ENCODE results near the gene KLF15. TPM values are rescaled to one million over a fixed set of nuclear protein-coding genes. Genes with fewer than 3 reads are reported as not detected.
A peak's percentile ranks its signal among the peaks of the same experiment; 100 is the strongest.

The KLF15 gene
- total RNA-seq, 4 donors from 2014 or later = 3.3 to 10.9 (median 9.4) TPM

- Histone ChIP-seq H3K9me3 (no peaks in the 10 kb centered on the region), H3K4me1 (no peaks in the 10 kb centered on the region), H3K36me3 (no peaks in the 10 kb centered on the region), H3K27me3 (no peaks in the 10 kb centered on the region), H3K4me3 (no peak overlapping the region), H3K27ac (no peak overlapping the region)
- DNase-seq = no peak
- TF ChIP-seq POLR2A (IDR thresholded peaks at IDR 0.05) = no peak
- TF ChIP-seq CTCF (IDR thresholded peaks at IDR 0.05) = no peak
These were observed 38.8 kb upstream of the KLF15 start for GRCh38 chr3:126395846-126396513.

- H3K4me1 ChIP-seq = no peaks in the 10 kb centered on the region
- no peak for DNase-seq
- H3K27ac ChIP-seq = no peak overlapping the region
- no peak for TF ChIP-seq POLR2A (IDR thresholded peaks at IDR 0.05)
- no peak for TF ChIP-seq CTCF (IDR thresholded peaks at IDR 0.05)
- H3K36me3 ChIP-seq = no peaks in the 10 kb centered on the region
- H3K4me3 ChIP-seq = peak overlapping the region in 1 of 4 donors; percentile 35
- H3K9me3 ChIP-seq = no peaks in the 10 kb centered on the region
- H3K27me3 ChIP-seq = no peaks in the 10 kb centered on the region
These were observed 37.7 kb upstream of the KLF15 start for GRCh38 chr3:126394977-126395321.

GRCh38 chr3:126394179-126394976, 37.2 kb upstream of the KLF15 start, which contains the start of gene CFAP100:
TSS of gene CFAP100 (plus strand) at chr3:126394909. CDS start at chr3:126396001, 1,092 bp downstream.
- Histone ChIP-seq H3K4me1 (peaks cover 0 to 3% (median 0%) of the 10 kb centered on the region in 4 donors), H3K4me3 (peak within 1 kb of the TSS in 1 of 4 donors; percentile 35), H3K9me3 (no peaks in the 10 kb centered on the region), H3K36me3 (no peaks in the 10 kb centered on the region), H3K27ac (no peak within 1 kb of the TSS), H3K27me3 (no peaks in the 10 kb centered on the region)
- TF ChIP-seq CTCF (IDR thresholded peaks at IDR 0.05) = no peak
- TF ChIP-seq POLR2A (IDR thresholded peaks at IDR 0.05) = no peak
- peak in 2 of 3 donors; percentile 38 to 45 for DNase-seq

GRCh38 chr3:126393563-126393962, 36.4 kb upstream of the KLF15 start:
- no peaks in the 10 kb centered on the region for H3K9me3 ChIP-seq
- no peak for DNase-seq
- H3K4me3 ChIP-seq = no peak overlapping the region
- TF ChIP-seq CTCF (IDR thresholded peaks at IDR 0.05) = no peak
- no peak for TF ChIP-seq POLR2A (IDR thresholded peaks at IDR 0.05)
- peaks cover 0 to 4% (median 0%) of the 10 kb centered on the region in 4 donors for H3K4me1 ChIP-seq
- no peaks in the 10 kb centered on the region for H3K27me3 ChIP-seq
- H3K27ac ChIP-seq = no peak overlapping the region
- H3K36me3 ChIP-seq = no peaks in the 10 kb centered on the region

GRCh38 chr3:126392246-126392645, 35.0 kb upstream of the KLF15 start:
- H3K27me3 ChIP-seq = no peaks in the 10 kb centered on the region
- H3K4me1 ChIP-seq = peaks cover 0 to 4% (median 0%) of the 10 kb centered on the region in 4 donors
- H3K36me3 ChIP-seq = no peaks in the 10 kb centered on the region
- no peaks in the 10 kb centered on the region for H3K9me3 ChIP-seq
- H3K4me3 ChIP-seq = no peak overlapping the region
- TF ChIP-seq CTCF (IDR thresholded peaks at IDR 0.05) (no peak), POLR2A (IDR thresholded peaks at IDR 0.05) (no peak)
- no peak for DNase-seq
- no peak overlapping the region for H3K27ac ChIP-seq
